Psoas muscle (tissue), 8 donors: ENCODE results near the gene SET. TPM values are rescaled to one million over a fixed set of nuclear protein-coding genes. Genes with fewer than 3 reads are reported as not detected.

Experiments used
- ATAC-seq, 4 donors: fragments of 200-7000 bp; cut with Tn5 transposase; one replicate each; pipeline ENCODE4 v1.9.1; 2020; ENCODE audit warnings: moderate library complexity in 3 of 4, mild to moderate bottlenecking in 2 of 4
- DNase-seq, 2 donors: peaks; one replicate each; pipeline ENCODE4 v3.0.0-alpha.2; 2020
- H3K27ac ChIP-seq: fragments of 200-600 bp; one replicate; pipeline ENCODE4 v1.8.0; 2022
- H3K27me3 ChIP-seq, 3 donors: fragments of 200-600 bp in 1 of 3; one replicate each; pipeline versions ENCODE4 v1.6.1 to v1.8.0; 2013 to 2022; ENCODE audit warnings: low read length in 2 of 3, mild to moderate bottlenecking in 2 of 3, moderate library complexity in 1 of 3; ENCODE audit not compliant: insufficient read depth in 3 of 3
- H3K36me3 ChIP-seq, 2 donors: fragments of 200-600 bp in 1 of 2; one replicate each; pipeline versions ENCODE4 v1.6.1 to v1.8.0; 2013 to 2022; ENCODE audit warnings: low read depth in 1 of 2, mild to moderate bottlenecking in 1 of 2, moderate library complexity in 1 of 2; ENCODE audit not compliant: insufficient read depth in 1 of 2
- H3K4me1 ChIP-seq: fragments of 200-600 bp; one replicate; pipeline ENCODE4 v1.8.0; 2022
- H3K4me3 ChIP-seq: fragments of 200-600 bp; one replicate; pipeline ENCODE4 v1.8.0; 2022; ENCODE audit warnings: mild to moderate bottlenecking
- H3K9me3 ChIP-seq: fragments of 200-600 bp; one replicate; pipeline ENCODE4 v1.8.0; 2022
- WGBS, 3 donors: extraction: QIAGEN DNeasy Blood & Tissue Kit; methylation state at CpG; one replicate each; pipeline versions ENCODE4 v1.1.6 to v1.1.7; 2013; 5-methylcytosine and 5-hydroxymethylcytosine counted together
- intact Hi-C, 2 donors: fragments of 100-400 bp; cut with DNase I; formaldehyde crosslinking; loops; one replicate each; pipeline versions ENCODE4 v1.11.0 to v1.14.2; 2022
- polyA plus RNA-seq, 3 donors: library from polyadenylated mRNA; stranded (reverse); fragments of 200-250 nt; gene quantifications; one replicate each; pipeline ENCODE4 v1.2.3, GENCODE V29; 2013
- total RNA-seq, 4 donors: library from RNA; stranded (reverse); fragmentation: NEBNext Ultra II Directional in 2 of 4; extraction: Animal tissue kit (Norgen Biotek cat#: 25700) in 2 of 4; gene quantifications; one replicate each; pipeline versions ENCODE4 v1.2.1 to v1.2.4, GENCODE V29; 2021 to 2023
- TF ChIP-seq, protein P1 (sequence below): fragments of 200-600 bp; IDR thresholded peaks from one replicate; pipeline ENCODE4 v1.8.0; 2022; ENCODE audit warnings: antibody characterized with exemption
- donor health status: healthy with polysubstance abuse.
- donor health status: DM: no; HTN: no; CAD: no; lungs with moderate emphysema.
- donor health status: Bipolar disorder and iron deficiency.
- donor health status: healthy.
- donor health status: DM: yes; HTN: yes; CAD: no.
- donor health status: DM: no; HTN: no; CAD: no.
- donor health status: DM: no; HTN: no; CAD: no.
- donor health status: DM: yes; HTN: yes; CAD: no.

Gene SET
- total and polyA plus RNA-seq, 7 donors, result 141 to 283 (median 228) TPM

GRCh38 chr9:128714586-128715435 lies 25.8 kb downstream of the SET start:
- DNase-seq, result peak; percentile 2 to 38
- Histone ChIP-seq H3K36me3 (no peaks in the 10 kb centered on the region), H3K4me1 (no peaks in the 10 kb centered on the region), H3K27ac (no peak overlapping the region), H3K4me3 (no peak overlapping the region), H3K9me3 (no peaks in the 10 kb centered on the region), H3K27me3 (no peaks in the 10 kb centered on the region)
- TF ChIP-seq, protein P1, sequence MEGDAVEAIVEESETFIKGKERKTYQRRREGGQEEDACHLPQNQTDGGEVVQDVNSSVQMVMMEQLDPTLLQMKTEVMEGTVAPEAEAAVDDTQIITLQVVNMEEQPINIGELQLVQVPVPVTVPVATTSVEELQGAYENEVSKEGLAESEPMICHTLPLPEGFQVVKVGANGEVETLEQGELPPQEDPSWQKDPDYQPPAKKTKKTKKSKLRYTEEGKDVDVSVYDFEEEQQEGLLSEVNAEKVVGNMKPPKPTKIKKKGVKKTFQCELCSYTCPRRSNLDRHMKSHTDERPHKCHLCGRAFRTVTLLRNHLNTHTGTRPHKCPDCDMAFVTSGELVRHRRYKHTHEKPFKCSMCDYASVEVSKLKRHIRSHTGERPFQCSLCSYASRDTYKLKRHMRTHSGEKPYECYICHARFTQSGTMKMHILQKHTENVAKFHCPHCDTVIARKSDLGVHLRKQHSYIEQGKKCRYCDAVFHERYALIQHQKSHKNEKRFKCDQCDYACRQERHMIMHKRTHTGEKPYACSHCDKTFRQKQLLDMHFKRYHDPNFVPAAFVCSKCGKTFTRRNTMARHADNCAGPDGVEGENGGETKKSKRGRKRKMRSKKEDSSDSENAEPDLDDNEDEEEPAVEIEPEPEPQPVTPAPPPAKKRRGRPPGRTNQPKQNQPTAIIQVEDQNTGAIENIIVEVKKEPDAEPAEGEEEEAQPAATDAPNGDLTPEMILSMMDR, result no peak
- WGBS, 3 donors, result 87 to 94% (median 89%) methylated on average over 23 to 24 of the region's 24 CpGs
- no peak for ATAC-seq
- intact Hi-C loops, result no loop called here

DNA sequence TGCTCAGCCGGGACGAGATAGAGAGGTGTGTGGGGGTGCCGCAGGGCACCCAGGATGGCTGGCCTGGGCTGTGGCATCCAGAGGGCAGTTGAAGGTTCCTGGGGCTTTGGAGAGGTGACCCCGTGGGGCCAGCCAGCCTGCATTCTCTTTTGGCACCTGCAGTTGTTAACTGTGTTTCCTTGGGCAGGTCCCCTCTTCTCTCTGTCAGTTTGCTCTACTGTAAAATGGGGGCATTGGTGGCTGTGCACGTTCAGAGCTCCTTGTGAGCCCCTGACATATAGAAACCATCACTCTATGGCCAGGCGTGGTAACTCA lies 26.4 kb downstream of the SET start:
- TF ChIP-seq, protein P1, result no peak
- no peaks in the 10 kb centered on the region for H3K36me3 ChIP-seq
- intact Hi-C loops, result no loop called here

DNA sequence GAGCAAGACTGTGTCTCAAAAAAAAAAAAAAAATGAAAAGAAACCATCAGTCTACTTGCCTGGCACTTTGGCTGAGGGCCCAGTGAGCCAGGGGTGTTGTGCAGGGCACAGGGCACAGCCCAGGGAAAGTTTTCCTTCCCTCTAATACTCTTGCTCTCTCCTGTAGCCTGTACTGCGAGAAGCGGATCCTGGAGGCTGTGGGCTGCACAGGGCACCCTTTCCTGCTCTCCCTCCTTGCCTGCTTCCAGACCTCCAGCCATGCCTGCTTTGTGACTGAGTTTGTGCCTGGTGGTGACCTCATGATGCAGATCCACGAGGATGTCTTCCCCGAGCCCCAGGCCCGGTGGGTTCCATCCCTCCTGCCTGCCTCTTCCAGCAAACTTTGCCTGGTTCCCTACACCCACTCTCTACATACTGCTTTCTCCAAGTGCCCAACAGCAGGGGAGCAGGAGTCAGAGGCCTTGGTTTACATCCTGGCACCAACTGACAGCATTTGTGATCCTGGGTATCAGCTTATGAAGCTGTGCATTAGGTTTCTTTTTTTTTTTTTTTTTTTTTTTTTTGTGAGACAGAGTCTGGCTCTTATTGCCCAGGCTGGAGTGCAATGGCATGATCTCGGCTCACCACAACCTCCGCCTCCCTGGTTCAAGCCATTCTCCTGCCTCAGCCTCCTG lies 27.7 kb downstream of the SET start:
- intact Hi-C loops, result no loop called here
- H3K27ac ChIP-seq, result no peak overlapping the region
- H3K9me3 ChIP-seq, result no peaks in the 10 kb centered on the region
- TF ChIP-seq, protein P1, result no peak
- peaks cover 0 to 3% of the 10 kb centered on the region in 2 donors for H3K36me3 ChIP-seq
- no peak overlapping the region for H3K4me3 ChIP-seq
- DNase-seq (peak in 1 of 2 donors; percentile 38), ATAC-seq (no peak)
- H3K4me1 ChIP-seq, result no peaks in the 10 kb centered on the region
- 87 to 97% (median 90%) methylated on average over 7 of the region's 7 CpGs for WGBS, 3 donors
- no peaks in the 10 kb centered on the region for H3K27me3 ChIP-seq

More for the DNA sequence above, 26.4 kb downstream of the SET start:
- 84 to 90% (median 88%) methylated on average over 6 of the region's 6 CpGs for WGBS, 3 donors
- ATAC-seq (no peak), DNase-seq (peak; percentile 1 to 9)
- Histone ChIP-seq H3K4me3 (no peak overlapping the region), H3K4me1 (no peaks in the 10 kb centered on the region), H3K27me3 (no peaks in the 10 kb centered on the region), H3K27ac (no peak overlapping the region), H3K9me3 (no peaks in the 10 kb centered on the region)

GRCh38 chr9:128718047-128718446 lies 29.0 kb downstream of the SET start:
- intact Hi-C loops, result no loop called here
- 82 to 89% (median 89%) methylated on average over 8 of the region's 8 CpGs for WGBS, 3 donors
- no peak overlapping the region for H3K27ac ChIP-seq
- DNase-seq (peak in 1 of 2 donors; percentile 20), ATAC-seq (no peak)
- TF ChIP-seq, protein P1, result no peak
- H3K4me1 ChIP-seq, result no peaks in the 10 kb centered on the region
- no peak overlapping the region for H3K4me3 ChIP-seq
- H3K36me3 ChIP-seq, result peaks cover 0 to 4% of the 10 kb centered on the region in 2 donors
- no peaks in the 10 kb centered on the region for H3K9me3 ChIP-seq
- no peaks in the 10 kb centered on the region for H3K27me3 ChIP-seq
